Neural crest cell (in vitro differentiated cells): ENCODE measurements around the gene RTN4IP1. TPM values are rescaled to one million over a fixed set of nuclear protein-coding genes. Genes with fewer than 3 reads are reported as not detected.
"Not testable (repeated sequence)": the region's sequence is repeated elsewhere in the genome, so short reads cannot be mapped to it uniquely, and the experiment has no call there.

Source experiments
- DNase-seq: peaks from one replicate; pipeline ENCODE4 v3.0.0; 2021; ENCODE audit warnings: low read depth, mixed read lengths, low spot score
- H3K27ac Mint-ChIP-seq: one replicate; pipeline ENCODE4 v1.8.0; 2021; ENCODE audit warnings: mild to moderate bottlenecking, mixed read lengths; ENCODE audit not compliant: unreplicated experiment
- H3K27me3 Mint-ChIP-seq: 2 replicates; pipeline ENCODE4 v1.8.0; 2021; ENCODE audit warnings: low read depth, mild to moderate bottlenecking, mixed read lengths
- H3K36me3 Mint-ChIP-seq: 2 replicates; pipeline ENCODE4 v1.8.0; 2021; ENCODE audit warnings: low read depth, mild to moderate bottlenecking, mixed read lengths
- H3K4me1 Mint-ChIP-seq: 2 replicates; pipeline ENCODE4 v1.8.0; 2021; ENCODE audit warnings: mixed read lengths
- H3K4me3 Mint-ChIP-seq: one replicate; pipeline ENCODE4 v1.8.0; 2021; ENCODE audit warnings: mild to moderate bottlenecking, mixed read lengths
- H3K9me3 Mint-ChIP-seq: 2 replicates; pipeline ENCODE4 v1.8.0; 2021; ENCODE audit warnings: mixed read lengths
- total RNA-seq: library from RNA; stranded (reverse); gene quantifications from 2 replicates; pipeline ENCODE4 v1.2.1, GENCODE V29; 2021
- TF ChIP-seq, protein P1 (sequence below): fragments of 200-600 bp; sonication (generic); conservative IDR thresholded peaks from 2 replicates; pipeline ENCODE4 v1.5.0; 2021; ENCODE audit warnings: antibody characterized with exemption, mild to moderate bottlenecking

The RTN4IP1 gene
- total RNA-seq, 1 donor from 2014 or later, result 9.1 TPM

DNA sequence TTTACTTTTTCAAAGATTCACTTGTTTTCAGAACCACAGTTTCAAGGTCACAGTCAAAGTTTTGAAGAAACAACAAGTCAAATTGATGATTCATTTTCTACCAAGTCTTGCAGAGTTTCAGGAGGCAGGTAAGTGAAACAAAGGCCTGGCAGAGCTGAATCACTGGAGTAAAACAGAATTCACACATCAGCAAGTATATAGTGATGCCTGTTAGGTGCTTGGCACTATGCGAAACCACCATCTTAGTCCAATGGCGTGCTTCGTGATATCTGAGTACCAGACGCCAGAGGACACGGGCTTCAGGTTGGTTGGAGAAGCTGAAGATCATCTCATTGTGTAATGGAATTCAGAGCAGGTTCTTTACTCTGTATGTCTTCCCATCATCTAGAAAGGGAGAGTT lies 75.9 kb downstream of the RTN4IP1 start:
- DNase-seq, result no peak
- H3K27me3 Mint-ChIP-seq, result no peaks in the 10 kb centered on the region
- TF ChIP-seq, protein P1, sequence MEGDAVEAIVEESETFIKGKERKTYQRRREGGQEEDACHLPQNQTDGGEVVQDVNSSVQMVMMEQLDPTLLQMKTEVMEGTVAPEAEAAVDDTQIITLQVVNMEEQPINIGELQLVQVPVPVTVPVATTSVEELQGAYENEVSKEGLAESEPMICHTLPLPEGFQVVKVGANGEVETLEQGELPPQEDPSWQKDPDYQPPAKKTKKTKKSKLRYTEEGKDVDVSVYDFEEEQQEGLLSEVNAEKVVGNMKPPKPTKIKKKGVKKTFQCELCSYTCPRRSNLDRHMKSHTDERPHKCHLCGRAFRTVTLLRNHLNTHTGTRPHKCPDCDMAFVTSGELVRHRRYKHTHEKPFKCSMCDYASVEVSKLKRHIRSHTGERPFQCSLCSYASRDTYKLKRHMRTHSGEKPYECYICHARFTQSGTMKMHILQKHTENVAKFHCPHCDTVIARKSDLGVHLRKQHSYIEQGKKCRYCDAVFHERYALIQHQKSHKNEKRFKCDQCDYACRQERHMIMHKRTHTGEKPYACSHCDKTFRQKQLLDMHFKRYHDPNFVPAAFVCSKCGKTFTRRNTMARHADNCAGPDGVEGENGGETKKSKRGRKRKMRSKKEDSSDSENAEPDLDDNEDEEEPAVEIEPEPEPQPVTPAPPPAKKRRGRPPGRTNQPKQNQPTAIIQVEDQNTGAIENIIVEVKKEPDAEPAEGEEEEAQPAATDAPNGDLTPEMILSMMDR, result no peak
- no peak overlapping the region for H3K4me3 Mint-ChIP-seq
- H3K4me1 Mint-ChIP-seq, result peaks cover 16% of the 10 kb centered on the region
- no peak overlapping the region for H3K27ac Mint-ChIP-seq
- H3K9me3 Mint-ChIP-seq, result no peaks in the 10 kb centered on the region
- no peaks in the 10 kb centered on the region for H3K36me3 Mint-ChIP-seq

DNA sequence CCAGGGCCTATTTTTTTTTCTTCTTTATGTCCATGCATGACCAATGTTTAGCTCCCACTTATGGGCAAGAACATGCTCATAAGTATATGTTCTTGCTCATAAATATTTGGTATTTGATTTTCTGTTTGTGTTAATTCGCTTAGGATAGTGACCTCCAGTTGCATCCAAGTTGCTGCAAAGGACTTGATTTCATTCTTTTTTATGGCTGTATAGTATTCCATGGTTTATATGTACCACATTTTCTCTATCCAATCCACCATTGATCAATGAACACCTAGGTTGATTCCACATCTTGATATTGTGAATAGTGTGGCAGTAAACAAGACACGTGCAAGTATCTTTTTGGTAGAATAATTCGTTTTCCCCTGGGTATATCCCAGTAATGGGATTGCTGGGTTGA lies 78.1 kb downstream of the RTN4IP1 start:
- H3K27me3 Mint-ChIP-seq, result no peaks in the 10 kb centered on the region
- H3K27ac Mint-ChIP-seq, result no peak overlapping the region
- TF ChIP-seq, protein P1, result no peak
- H3K4me1 Mint-ChIP-seq, result peaks cover 20% of the 10 kb centered on the region
- no peaks in the 10 kb centered on the region for H3K36me3 Mint-ChIP-seq
- no peak overlapping the region for H3K4me3 Mint-ChIP-seq
- no peak for DNase-seq
- H3K9me3 Mint-ChIP-seq, result no peaks in the 10 kb centered on the region

DNA sequence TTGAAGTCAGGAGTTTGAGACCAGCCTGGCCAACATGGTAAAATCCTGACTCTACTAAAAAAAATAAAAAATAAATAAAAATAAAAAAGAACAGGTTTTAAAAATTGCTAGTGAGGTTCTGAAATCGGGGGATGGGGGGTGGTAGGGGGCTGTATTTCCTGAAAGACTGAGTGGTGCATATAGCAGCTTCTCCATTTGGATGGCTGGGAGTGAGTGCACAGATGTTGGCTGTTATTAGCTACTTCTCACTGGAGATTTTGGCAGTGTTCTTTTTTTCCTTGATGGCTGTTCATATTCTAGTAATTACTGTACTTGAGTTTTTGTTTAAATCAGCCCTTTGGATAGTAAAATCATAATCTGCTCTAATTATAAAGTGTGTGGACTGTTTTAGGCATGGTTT lies 79.8 kb downstream of the RTN4IP1 start:
- no peak for DNase-seq
- Mint-ChIP-seq H3K27ac (no peak overlapping the region), H3K36me3 (no peaks in the 10 kb centered on the region), H3K4me1 (peaks cover 20% of the 10 kb centered on the region), H3K4me3 (no peak overlapping the region), H3K27me3 (no peaks in the 10 kb centered on the region), H3K9me3 (no peaks in the 10 kb centered on the region)
- TF ChIP-seq, protein P1, result no peak

DNA sequence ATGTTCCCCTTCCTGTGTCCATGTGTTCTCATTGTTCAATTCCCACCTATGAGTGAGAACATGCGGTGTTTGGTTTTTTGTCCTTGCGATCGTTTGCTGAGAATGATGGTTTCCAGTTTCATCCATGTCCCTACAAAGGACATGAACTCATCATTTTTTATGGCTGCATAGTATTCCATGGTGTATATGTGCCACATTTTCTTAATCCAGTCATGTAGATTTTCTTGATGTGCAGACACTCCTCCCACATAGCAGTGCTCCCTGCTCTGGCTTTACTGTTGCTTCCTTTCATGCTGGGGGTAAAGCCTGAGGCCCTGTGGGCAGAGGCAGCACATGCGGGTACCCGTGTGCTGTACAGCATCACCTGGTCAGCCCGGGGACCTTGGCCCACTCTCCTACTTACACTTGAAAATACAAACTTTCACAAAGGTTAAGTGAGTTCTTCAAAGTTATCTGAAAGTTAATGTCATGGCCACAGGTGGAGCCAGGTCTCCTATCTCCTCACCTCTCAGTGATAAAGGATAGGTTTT lies 80.3 kb downstream of the RTN4IP1 start:
- H3K36me3 Mint-ChIP-seq, H3K27me3 Mint-ChIP-seq, H3K4me3 Mint-ChIP-seq, H3K27ac Mint-ChIP-seq, DNase-seq, H3K9me3 Mint-ChIP-seq: not testable (repeated sequence)
- peaks cover 19% of the 10 kb centered on the region for H3K4me1 Mint-ChIP-seq

DNA sequence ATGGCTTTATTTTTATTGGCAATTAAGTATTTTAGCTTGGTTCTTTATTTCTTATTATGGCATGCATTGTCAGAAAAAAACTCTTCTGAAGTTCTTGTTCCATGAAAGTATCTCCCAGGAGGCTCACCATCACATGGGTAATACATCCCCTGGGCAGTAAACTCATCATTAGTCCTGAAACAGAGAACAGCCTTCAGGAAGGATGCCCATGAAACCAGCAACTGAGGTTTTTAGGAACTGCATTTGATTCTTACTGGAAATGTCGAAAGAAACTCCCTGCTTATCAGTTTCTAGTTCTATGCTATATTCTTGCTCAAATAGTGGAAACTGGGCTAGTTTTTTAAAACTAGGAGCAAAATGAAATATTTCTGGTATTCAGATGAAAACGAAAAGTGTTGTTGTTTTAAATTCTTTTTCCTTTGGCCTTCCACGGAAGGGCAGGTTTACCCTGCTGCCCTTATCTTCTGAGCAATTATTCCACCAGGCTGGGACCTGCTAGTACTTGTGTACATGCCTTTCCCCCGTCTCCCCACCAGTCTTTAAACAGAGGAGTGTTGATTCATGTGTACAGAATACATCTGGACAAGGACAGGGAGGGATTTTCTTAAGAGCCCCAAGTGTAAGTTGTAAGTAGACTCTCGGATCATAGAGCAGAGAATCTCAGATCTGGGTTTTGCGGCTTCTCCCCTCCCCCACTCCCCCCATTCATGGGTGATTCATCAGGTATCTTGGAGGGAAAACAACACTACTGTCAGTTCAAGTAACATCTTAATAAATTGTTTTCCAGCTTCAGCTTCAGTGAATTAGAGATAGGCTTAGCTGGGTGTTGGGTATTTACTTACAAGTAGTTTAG lies 81.5 kb downstream of the RTN4IP1 start:
- Mint-ChIP-seq H3K4me3 (no peak overlapping the region), H3K4me1 (peaks cover 14% of the 10 kb centered on the region), H3K9me3 (no peaks in the 10 kb centered on the region), H3K27me3 (no peaks in the 10 kb centered on the region), H3K36me3 (no peaks in the 10 kb centered on the region), H3K27ac (peak overlapping the region; percentile 84)
- no peak for DNase-seq
- TF ChIP-seq, protein P1, result no peak
